Measurements from ENCODE around the gene GPATCH8.

DNA sequence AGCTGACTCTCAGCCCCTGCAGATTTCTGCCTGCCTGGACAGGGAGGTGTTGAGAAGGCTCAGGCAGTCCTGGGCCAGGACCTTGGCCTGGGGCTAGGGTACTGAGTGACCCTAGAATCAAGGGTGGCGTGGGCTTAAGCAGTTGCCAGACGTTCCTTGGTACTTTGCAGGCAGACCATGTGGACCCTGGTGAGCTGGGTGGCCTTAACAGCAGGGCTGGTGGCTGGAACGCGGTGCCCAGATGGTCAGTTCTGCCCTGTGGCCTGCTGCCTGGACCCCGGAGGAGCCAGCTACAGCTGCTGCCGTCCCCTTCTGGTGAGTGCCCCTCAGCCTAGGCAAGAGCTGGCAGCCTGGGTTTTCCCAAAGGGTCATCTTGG is 154.2 kb downstream of the GPATCH8 start:
- no peak for TF ChIP-seq SUZ12 (IDR thresholded peaks at IDR 0.05; ENCODE audit: extremely low read depth, insufficient read depth, insufficient read length)
- no peak for TF ChIP-seq YY1 (IDR thresholded peaks at IDR 0.05; ENCODE audit: insufficient read depth, insufficient read length)

Measured in NT2/D1 (cell line).